ENCODE data around the gene CDH6.

CDH6 gene

DNA sequence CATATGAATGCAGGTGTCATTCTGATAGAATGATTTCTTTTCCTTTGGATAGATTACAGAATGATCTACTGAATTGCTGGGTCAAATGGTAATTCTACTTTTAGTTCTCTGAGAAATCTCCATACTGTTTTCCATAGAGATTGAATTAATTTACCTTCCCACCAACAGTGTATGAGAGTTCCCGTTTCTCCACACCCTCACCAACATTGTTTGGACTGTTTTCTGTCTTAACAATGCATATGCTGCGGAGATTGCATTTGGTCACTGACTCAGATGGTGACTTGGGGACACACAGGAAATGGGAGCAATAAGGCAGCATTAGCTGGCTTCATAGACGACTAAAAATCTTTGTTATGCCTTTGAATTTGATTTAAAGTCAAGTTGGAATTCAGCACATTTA, 95.9 kb downstream of the CDH6 start:
- Histone ChIP-seq H3K4me2 (ENCODE audit: low read depth, low read length, poor library complexity, severe bottlenecking) (no peak overlapping the region), H3K4me3 (ENCODE audit: low read length, poor library complexity, severe bottlenecking) (no peak overlapping the region), H3K36me3 (ENCODE audit: insufficient read depth, low read length) (no peaks in the 10 kb centered on the region), H3K4me1 (ENCODE audit: insufficient read depth, low read length, poor library complexity, severe bottlenecking) (no peaks in the 10 kb centered on the region), H2AFZ (ENCODE audit: low read length) (no peak overlapping the region), H3F3A (ENCODE audit: low read depth) (no peaks in the 10 kb centered on the region), H3K9me2 (replicated peaks; ENCODE audit: low read depth, low read length) (no peaks in the 10 kb centered on the region), H4K20me1 (ENCODE audit: insufficient read depth, low read length, poor library complexity, severe bottlenecking) (no peaks in the 10 kb centered on the region), H3K9me3 (ENCODE audit: insufficient read depth, low read depth, low read length) (no peaks in the 10 kb centered on the region), H3K79me2 (ENCODE audit: insufficient read depth, low read length) (no peaks in the 10 kb centered on the region), H3K27me3 (ENCODE audit: insufficient read depth, low read length, poor library complexity, severe bottlenecking) (no peaks in the 10 kb centered on the region), H3K9ac (ENCODE audit: low read depth, low read length, poor library complexity, severe bottlenecking) (no peak overlapping the region)
- TF ChIP-seq, protein P1, sequence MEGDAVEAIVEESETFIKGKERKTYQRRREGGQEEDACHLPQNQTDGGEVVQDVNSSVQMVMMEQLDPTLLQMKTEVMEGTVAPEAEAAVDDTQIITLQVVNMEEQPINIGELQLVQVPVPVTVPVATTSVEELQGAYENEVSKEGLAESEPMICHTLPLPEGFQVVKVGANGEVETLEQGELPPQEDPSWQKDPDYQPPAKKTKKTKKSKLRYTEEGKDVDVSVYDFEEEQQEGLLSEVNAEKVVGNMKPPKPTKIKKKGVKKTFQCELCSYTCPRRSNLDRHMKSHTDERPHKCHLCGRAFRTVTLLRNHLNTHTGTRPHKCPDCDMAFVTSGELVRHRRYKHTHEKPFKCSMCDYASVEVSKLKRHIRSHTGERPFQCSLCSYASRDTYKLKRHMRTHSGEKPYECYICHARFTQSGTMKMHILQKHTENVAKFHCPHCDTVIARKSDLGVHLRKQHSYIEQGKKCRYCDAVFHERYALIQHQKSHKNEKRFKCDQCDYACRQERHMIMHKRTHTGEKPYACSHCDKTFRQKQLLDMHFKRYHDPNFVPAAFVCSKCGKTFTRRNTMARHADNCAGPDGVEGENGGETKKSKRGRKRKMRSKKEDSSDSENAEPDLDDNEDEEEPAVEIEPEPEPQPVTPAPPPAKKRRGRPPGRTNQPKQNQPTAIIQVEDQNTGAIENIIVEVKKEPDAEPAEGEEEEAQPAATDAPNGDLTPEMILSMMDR (conservative IDR thresholded peaks at IDR 0.05; ENCODE audit: low read length) = no peak
- TF ChIP-seq EZH2phosphoT487 (IDR thresholded peaks at IDR 0.05; ENCODE audit: borderline replicate concordance) = no peak

- no peaks in the 10 kb centered on the region for H3F3A ChIP-seq (ENCODE audit: low read depth)
- H4K20me1 ChIP-seq (ENCODE audit: insufficient read depth, low read length, poor library complexity, severe bottlenecking) = no peaks in the 10 kb centered on the region
- TF ChIP-seq, protein P1 (conservative IDR thresholded peaks at IDR 0.05; ENCODE audit: low read length) = no peak
- TF ChIP-seq EZH2phosphoT487 (IDR thresholded peaks at IDR 0.05; ENCODE audit: borderline replicate concordance) = no peak
- H3K4me2 ChIP-seq (ENCODE audit: low read depth, low read length, poor library complexity, severe bottlenecking) = no peak overlapping the region
- no peaks in the 10 kb centered on the region for H3K27me3 ChIP-seq (ENCODE audit: insufficient read depth, low read length, poor library complexity, severe bottlenecking)
- H3K4me3 ChIP-seq (ENCODE audit: low read length, poor library complexity, severe bottlenecking) = no peak overlapping the region
- H3K9ac ChIP-seq (ENCODE audit: low read depth, low read length, poor library complexity, severe bottlenecking) = no peak overlapping the region
- no peaks in the 10 kb centered on the region for H3K4me1 ChIP-seq (ENCODE audit: insufficient read depth, low read length, poor library complexity, severe bottlenecking)
- no peaks in the 10 kb centered on the region for H3K9me3 ChIP-seq (ENCODE audit: insufficient read depth, low read depth, low read length)
- H2AFZ ChIP-seq (ENCODE audit: low read length) = no peak overlapping the region
- no peaks in the 10 kb centered on the region for H3K79me2 ChIP-seq (ENCODE audit: insufficient read depth, low read length)
- H3K36me3 ChIP-seq (ENCODE audit: insufficient read depth, low read length) = no peaks in the 10 kb centered on the region
- no peaks in the 10 kb centered on the region for H3K9me2 ChIP-seq (replicated peaks; ENCODE audit: low read depth, low read length)
Observed at GRCh38 chr5:31291323-31291854, 97.9 kb downstream of the CDH6 start.

DNA sequence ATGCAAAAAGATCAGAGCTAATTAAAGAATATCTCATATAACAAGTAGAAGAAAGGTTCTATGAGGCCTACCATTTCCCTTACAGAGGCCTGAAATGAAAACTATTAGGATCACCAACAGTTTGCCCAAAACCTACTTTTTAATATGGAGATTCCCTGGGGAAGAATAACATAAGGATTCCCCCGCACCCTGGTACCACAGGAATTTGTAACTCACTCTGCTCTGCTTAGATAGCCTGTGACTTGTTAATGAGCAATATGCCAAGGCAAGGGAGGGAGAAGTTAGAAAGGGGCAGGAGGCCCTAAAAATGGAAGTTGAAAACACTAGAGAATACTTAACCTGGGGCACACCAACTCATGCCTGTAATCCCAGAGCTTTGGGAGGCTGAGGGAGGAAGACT, 107.0 kb downstream of the CDH6 start:
- Histone ChIP-seq H3F3A (ENCODE audit: low read depth) (no peaks in the 10 kb centered on the region), H3K4me3 (ENCODE audit: low read length, poor library complexity, severe bottlenecking) (no peak overlapping the region), H3K27me3 (ENCODE audit: insufficient read depth, low read length, poor library complexity, severe bottlenecking) (no peaks in the 10 kb centered on the region), H2AFZ (ENCODE audit: low read length) (no peak overlapping the region), H3K4me2 (ENCODE audit: low read depth, low read length, poor library complexity, severe bottlenecking) (no peak overlapping the region), H3K9me2 (replicated peaks; ENCODE audit: low read depth, low read length) (no peaks in the 10 kb centered on the region), H3K9ac (ENCODE audit: low read depth, low read length, poor library complexity, severe bottlenecking) (no peak overlapping the region), H3K4me1 (ENCODE audit: insufficient read depth, low read length, poor library complexity, severe bottlenecking) (no peaks in the 10 kb centered on the region), H3K36me3 (ENCODE audit: insufficient read depth, low read length) (no peaks in the 10 kb centered on the region), H3K9me3 (ENCODE audit: insufficient read depth, low read depth, low read length) (no peaks in the 10 kb centered on the region), H4K20me1 (ENCODE audit: insufficient read depth, low read length, poor library complexity, severe bottlenecking) (no peaks in the 10 kb centered on the region), H3K79me2 (ENCODE audit: insufficient read depth, low read length) (no peaks in the 10 kb centered on the region)
- TF ChIP-seq EZH2phosphoT487 (IDR thresholded peaks at IDR 0.05; ENCODE audit: borderline replicate concordance) = no peak
- TF ChIP-seq, protein P1 (conservative IDR thresholded peaks at IDR 0.05; ENCODE audit: low read length) = no peak

Data from Loucy (cell line).